K562 (cell line): ENCODE results near the gene LAMA4. TPM values are rescaled to one million over a fixed set of nuclear protein-coding genes. Genes with fewer than 3 reads are reported as not detected.

Experiments
- ATAC-seq: fragments of 200-7000 bp; cut with Tn5 transposase; 3 replicates; pipeline ENCODE4 v1.9.1; 2020; ENCODE audit warnings: moderate library complexity
- BruUV-seq: library from RNA; stranded (reverse); fragments of 400-500 nt; replicated peaks from 2 replicates; lab custom pipeline; 2021; lab: Mats Ljungman, UMichigan
- CTCF ChIA-PET: fragments of 300-600 bp; formaldehyde crosslinking; extraction: SDS; loops from one replicate; lab custom pipeline; 2021; ENCODE audit warnings: low intra/inter-chr PET ratio; lab: Yijun Ruan, JAX
- POLR2A ChIA-PET: fragments of 300-600, 350-650 bp; sonication (Branson Sonifier 250); formaldehyde crosslinking; extraction: SDS; loops from one replicate; lab custom pipeline; 2021; ENCODE audit warnings: antibody characterized with exemption, inconsistent platforms; lab: Yijun Ruan, JAX
- DNase-seq, 4 experiments: peaks; one replicate each; pipeline versions ENCODE4 v3.0.0 to v3.0.0-alpha.2; 2011 to 2018; ENCODE audit warnings: low spot score in 3 of 4, mixed read lengths in 3 of 4; ENCODE audit errors: extremely low read depth in 1 of 4
- FAIRE-seq: peaks from 2 replicates; lab custom pipeline; 2011; peaks lifted over from hg19 to GRCh38; lab: Jason Lieb, UNC
- H2AFZ ChIP-seq: 2 replicates; pipeline ENCODE4 v1.6.0; 2011; ENCODE audit warnings: low read depth, low read length, control low read depth, inconsistent platforms
- H3K27ac ChIP-seq: fragments of 200-600 bp; 3 replicates; pipeline ENCODE4 v1.8.0; 2011; ENCODE audit warnings: low read depth, mild to moderate bottlenecking, control low read depth, inconsistent platforms, low read length, moderate library complexity, mixed read lengths; ENCODE audit errors: extremely low read depth
- H3K27me3 ChIP-seq, 2 experiments: fragments of 300-600 bp in 1 of 2; 2 replicates in 1 of 2; 3 replicates in 1 of 2; pipeline versions ENCODE4 v1.6.0 to v1.8.0; 2011; ENCODE audit warnings: inconsistent platforms in 2 of 2, low read length in 2 of 2, mild to moderate bottlenecking in 1 of 2, mixed read lengths in 1 of 2, moderate library complexity in 1 of 2; ENCODE audit not compliant: control insufficient read depth in 2 of 2, insufficient read depth in 2 of 2
- H3K36me3 ChIP-seq: fragments of 300-600 bp; 3 replicates; pipeline ENCODE4 v1.8.0; 2011; ENCODE audit warnings: mild to moderate bottlenecking, low read length, inconsistent platforms; ENCODE audit not compliant: control insufficient read depth, insufficient read depth
- H3K4me1 ChIP-seq, 2 experiments: fragments of 200-600 bp in 1 of 2; replicated peaks in 1 of 2; 2 replicates in 1 of 2; 3 replicates in 1 of 2; pipeline versions ENCODE4 v1.5.1 to v1.8.0; 2011; ENCODE audit warnings: inconsistent platforms in 2 of 2, low read length in 2 of 2, mild to moderate bottlenecking in 1 of 2, mixed read lengths in 1 of 2, moderate library complexity in 1 of 2; ENCODE audit not compliant: control insufficient read depth in 2 of 2, insufficient read depth in 2 of 2
- H3K4me2 ChIP-seq: 2 replicates; pipeline ENCODE4 v1.6.1; 2011; ENCODE audit warnings: low read length, control low read depth, inconsistent platforms, mixed read lengths; ENCODE audit not compliant: insufficient read depth
- H3K4me3 ChIP-seq: fragments of 200-600 bp; sonication (generic), shearing (Covaris generic); 2 replicates; pipeline ENCODE4 v1.5.1; 2016; ENCODE audit warnings: control low read depth, inconsistent platforms
- H3K79me2 ChIP-seq: fragments of 200-600 bp; 3 replicates; pipeline ENCODE4 v1.8.0; 2011; ENCODE audit warnings: low read length, inconsistent platforms; ENCODE audit not compliant: control insufficient read depth, insufficient read depth
- H3K9ac ChIP-seq, 2 experiments: 2 replicates each; pipeline versions ENCODE4 v1.6.0 to v1.6.1; 2011; ENCODE audit warnings: low read depth in 2 of 2, low read length in 2 of 2, control low read depth in 1 of 2, inconsistent platforms in 1 of 2, mild to moderate bottlenecking in 1 of 2, mixed read lengths in 1 of 2; ENCODE audit not compliant: insufficient read depth in 1 of 2
- H3K9me1 ChIP-seq: one replicate; pipeline ENCODE4 v1.6.0; 2011; ENCODE audit warnings: inconsistent platforms, mild to moderate bottlenecking, low read length, moderate library complexity; ENCODE audit not compliant: control insufficient read depth, insufficient read depth
- H3K9me3 ChIP-seq: replicated peaks from 2 replicates; pipeline ENCODE4 v1.5.1; 2011; ENCODE audit warnings: low read depth, low read length, inconsistent platforms; ENCODE audit not compliant: control insufficient read depth, insufficient read depth
- H4K20me1 ChIP-seq: replicated peaks from 2 replicates; pipeline ENCODE4 v1.6.1; 2011; ENCODE audit warnings: low read length, inconsistent platforms, mixed read lengths; ENCODE audit not compliant: control insufficient read depth, insufficient read depth
- ARID4B ChIP-seq: sonication (generic); formaldehyde crosslinking; IDR thresholded peaks from 2 replicates; pipeline ENCODE4 v1.8.0; 2022; ENCODE audit warnings: mild to moderate bottlenecking, missing genetic modification reagents
- CREM ChIP-seq: IDR thresholded peaks from 2 replicates; pipeline ENCODE4 v1.6.1; 2014; ENCODE audit warnings: antibody characterized with exemption, low read depth
- FUS ChIP-seq: fragments of 200-400 bp; formaldehyde crosslinking; optimal IDR thresholded peaks from 2 replicates; pipeline ENCODE3; 2017; ENCODE audit warnings: low read depth, low read length
- MAFK ChIP-seq: IDR thresholded peaks from 2 replicates; pipeline ENCODE4 v1.6.1; 2011; ENCODE audit warnings: low read length, improper control_type of control experiment
- NFXL1 ChIP-seq: fragments of 450-650 bp; formaldehyde crosslinking; IDR thresholded peaks from 2 replicates; pipeline ENCODE4 v1.4.0; 2021; ENCODE audit warnings: mild to moderate bottlenecking
- NUFIP1 ChIP-seq: fragments of 450-650 bp; IDR thresholded peaks from 2 replicates; pipeline ENCODE4 v1.6.1; 2018; ENCODE audit not compliant: partially characterized antibody
- SP1 ChIP-seq: sonication (generic); formaldehyde crosslinking; IDR thresholded peaks from 2 replicates; pipeline ENCODE4 v1.8.1; 2022; ENCODE audit warnings: mild to moderate bottlenecking, missing genetic modification reagents
- ZNF175 ChIP-seq: fragments of 200-800 bp; sonication (Bioruptor generic); IDR thresholded peaks from 2 replicates; pipeline ENCODE4 v1.6.1; 2016; ENCODE audit warnings: low read depth, mild to moderate bottlenecking, missing genetic modification characterization, missing compliant biosample characterization
- ZNF609 ChIP-seq: sonication (generic); formaldehyde crosslinking; IDR thresholded peaks from 2 replicates; pipeline ENCODE4 v1.8.1; 2023; ENCODE audit warnings: missing genetic modification reagents, mild to moderate bottlenecking, borderline replicate concordance
- WGBS: fragments of 100-300 bp; shearing (Covaris generic); methylation state at CpG from one replicate; pipeline ENCODE4 v1.1.6; 2016; ENCODE audit warnings: low coverage, mixed read lengths; ENCODE audit not compliant: insufficient coverage; ENCODE audit errors: missing lambda C conversion rate; 5-methylcytosine and 5-hydroxymethylcytosine counted together
- in situ Hi-C: fragments of 300-500 bp; cut with MboI; formaldehyde crosslinking; loops from 4 replicates; pipeline ENCODE4 v1.15.0; 2018; ENCODE audit warnings: inconsistent platforms, mixed read lengths
- intact Hi-C: fragments of 100-400 bp; cut with micrococcal nuclease; formaldehyde crosslinking; loops from 2 replicates; pipeline ENCODE4 v1.14.2; 2022
- polyA plus RNA-seq, 8 experiments: library from polyadenylated mRNA; depleted of rRNA in 4 of 8; stranded (reverse) in 5 of 8; unstranded in 3 of 8; fragments of >200 nt; fragmentation: Nextera tagmentation in 2 of 8; fragmentation: Illumina TruSeq in 1 of 8; extraction: Ambion mirVana in 2 of 8; extraction: Trizol in 1 of 8; gene quantifications; 2 replicates each; pipeline versions ENCODE4 v1.2.1 to v1.2.3, GENCODE V29; 2011 to 2014; ENCODE audit warnings: inconsistent platforms in 1 of 8, missing spikeins in 1 of 8
- total RNA-seq, 7 experiments: library from RNA; depleted of rRNA in 6 of 7; stranded (reverse); fragments of >200 nt in 6 of 7; fragmentation: Illumina TruSeq in 2 of 7; extraction: Trizol in 2 of 7; gene quantifications; 2 replicates each; pipeline versions ENCODE4 v1.2.1 to v1.2.3, GENCODE V29; 2011 to 2021; ENCODE audit warnings: low replicate concordance in 1 of 7
- TF ChIP-seq, protein P1 (sequence below): fragments of 450-650 bp; formaldehyde crosslinking; IDR thresholded peaks from 2 replicates; pipeline ENCODE4 v1.4.0; 2020; ENCODE audit warnings: mild to moderate bottlenecking
- TF ChIP-seq, protein P2 (sequence below): fragments of 250-450 bp; sonication (Bioruptor Pico); IDR thresholded peaks from 2 replicates; pipeline ENCODE4 v1.6.1; 2021; ENCODE audit warnings: mild to moderate bottlenecking

Gene LAMA4
- total and polyA plus RNA-seq, 9 of the 15 experiments (the other 6 are each of a cell fraction or from before 2014, with no cell fraction given), result 0.05 to 2.9 (median 0.51) TPM

- Histone ChIP-seq H3K27me3 (no peaks in the 10 kb centered on the region), H3K4me1 (no peaks in the 10 kb centered on the region), H3K9me3 (no peaks in the 10 kb centered on the region), H3K9me1 (no peaks in the 10 kb centered on the region), H3K9ac (no peak overlapping the region)
- POLR2A ChIA-PET, result no interaction called here
- in situ Hi-C loops, result no loop called here
- BruUV-seq, result no TSS peak
- 3% methylated on average over 4 of the region's 4 CpGs for WGBS
- TF ChIP-seq NUFIP1 (no peak), ZNF175 (no peak), FUS (no peak), ZNF609 (CRISPR knock-in tag) (no peak), NFXL1 (no peak), SP1 (CRISPR knock-in tag) (no peak), ARID4B (CRISPR knock-in tag) (no peak), MAFK (no peak), CREM (no peak)
- TF ChIP-seq, protein P1, sequence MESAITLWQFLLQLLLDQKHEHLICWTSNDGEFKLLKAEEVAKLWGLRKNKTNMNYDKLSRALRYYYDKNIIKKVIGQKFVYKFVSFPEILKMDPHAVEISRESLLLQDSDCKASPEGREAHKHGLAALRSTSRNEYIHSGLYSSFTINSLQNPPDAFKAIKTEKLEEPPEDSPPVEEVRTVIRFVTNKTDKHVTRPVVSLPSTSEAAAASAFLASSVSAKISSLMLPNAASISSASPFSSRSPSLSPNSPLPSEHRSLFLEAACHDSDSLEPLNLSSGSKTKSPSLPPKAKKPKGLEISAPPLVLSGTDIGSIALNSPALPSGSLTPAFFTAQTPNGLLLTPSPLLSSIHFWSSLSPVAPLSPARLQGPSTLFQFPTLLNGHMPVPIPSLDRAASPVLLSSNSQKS, result no peak
- TF ChIP-seq, protein P2, sequence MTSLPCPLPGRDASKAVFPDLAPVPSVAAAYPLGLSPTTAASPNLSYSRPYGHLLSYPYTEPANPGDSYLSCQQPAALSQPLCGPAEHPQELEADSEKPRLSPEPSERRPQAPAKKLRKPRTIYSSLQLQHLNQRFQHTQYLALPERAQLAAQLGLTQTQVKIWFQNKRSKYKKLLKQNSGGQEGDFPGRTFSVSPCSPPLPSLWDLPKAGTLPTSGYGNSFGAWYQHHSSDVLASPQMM (CRISPR knock-in tag), result no peak
- TF ChIP-seq, all 486 proteins: peak for 0
- no peak overlapping the region for H2AFZ ChIP-seq
- ATAC-seq (no peak), DNase-seq (no peak), FAIRE-seq (no peak)
- H3K27ac ChIP-seq, result no peak overlapping the region
- H3K4me2 ChIP-seq, result no peak overlapping the region
- H3K79me2 ChIP-seq, result no peaks in the 10 kb centered on the region
- no peak overlapping the region for H3K4me3 ChIP-seq
- CTCF ChIA-PET, result no interaction called here
- intact Hi-C loops, result no loop called here
- H4K20me1 ChIP-seq, result no peaks in the 10 kb centered on the region
- no peaks in the 10 kb centered on the region for H3K36me3 ChIP-seq
Measured at GRCh38 chr6:112283621-112284020, 29.3 kb upstream of the LAMA4 start.
